Left renal pelvis (tissue), 4 donors: ENCODE results near the gene RREB1. TPM values are rescaled to one million over a fixed set of nuclear protein-coding genes. Genes with fewer than 3 reads are reported as not detected.

ENCODE experiments used
- DNase-seq, 4 donors: peaks; one replicate each; pipeline ENCODE4 v3.0.0-alpha.2; 2013; ENCODE audit warnings: low read depth in 4 of 4, low spot score in 3 of 4
- polyA plus RNA-seq, 4 donors: library from polyadenylated mRNA; unstranded; fragments of 120-200 nt; gene quantifications; one replicate each; pipeline ENCODE4 v1.2.1, GENCODE V29; 2013; ENCODE audit not compliant: insufficient read length in 4 of 4

The RREB1 gene
- polyA plus RNA-seq, 4 donors = 12.6 to 24.9 (median 21.6) TPM

DNA sequence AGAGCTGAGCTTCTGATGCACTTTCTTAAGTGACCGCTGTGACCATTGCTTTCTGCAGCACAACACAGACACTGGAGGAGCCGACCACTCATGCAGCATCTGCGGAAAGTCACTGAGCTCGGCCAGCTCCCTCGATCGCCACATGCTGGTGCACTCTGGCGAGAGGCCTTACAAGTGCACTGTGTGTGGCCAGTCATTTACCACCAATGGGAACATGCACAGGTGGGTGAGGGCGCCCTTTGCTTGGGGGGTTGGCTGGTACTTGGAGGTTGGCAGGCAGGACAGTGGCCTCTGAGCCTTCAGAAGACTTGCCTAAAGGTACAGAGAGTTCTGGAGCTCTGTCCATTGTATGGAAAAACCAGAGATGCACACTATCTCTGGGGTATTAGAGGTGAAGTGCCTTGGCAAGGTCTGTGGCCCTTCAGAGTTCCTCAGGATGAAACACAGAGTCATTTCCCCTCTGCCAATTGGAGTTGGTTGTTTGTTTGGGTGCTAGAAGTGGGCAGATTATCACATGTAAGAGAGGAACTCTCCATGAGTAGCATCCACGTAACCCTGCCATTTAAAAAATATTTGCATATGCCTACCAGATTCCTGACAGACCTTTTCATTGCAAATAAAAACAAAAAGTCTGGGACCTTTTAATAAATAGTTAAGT is 81.5 kb downstream of the RREB1 start:
- DNase-seq = no peak

GRCh38 chr6:7190791-7191190 is 83.0 kb downstream of the RREB1 start:
- DNase-seq = no peak

GRCh38 chr6:7193122-7193521 is 85.4 kb downstream of the RREB1 start:
- DNase-seq = no peak

GRCh38 chr6:7194657-7195056 is 86.9 kb downstream of the RREB1 start:
- DNase-seq = no peak

- DNase-seq = no peak
These were observed 87.7 kb downstream of the RREB1 start for GRCh38 chr6:7195339-7196018.

- no peak for DNase-seq
These were observed 88.2 kb downstream of the RREB1 start for GRCh38 chr6:7196019-7196402.

- DNase-seq = no peak
These were observed 89.0 kb downstream of the RREB1 start for GRCh38 chr6:7196685-7197283.

DNA sequence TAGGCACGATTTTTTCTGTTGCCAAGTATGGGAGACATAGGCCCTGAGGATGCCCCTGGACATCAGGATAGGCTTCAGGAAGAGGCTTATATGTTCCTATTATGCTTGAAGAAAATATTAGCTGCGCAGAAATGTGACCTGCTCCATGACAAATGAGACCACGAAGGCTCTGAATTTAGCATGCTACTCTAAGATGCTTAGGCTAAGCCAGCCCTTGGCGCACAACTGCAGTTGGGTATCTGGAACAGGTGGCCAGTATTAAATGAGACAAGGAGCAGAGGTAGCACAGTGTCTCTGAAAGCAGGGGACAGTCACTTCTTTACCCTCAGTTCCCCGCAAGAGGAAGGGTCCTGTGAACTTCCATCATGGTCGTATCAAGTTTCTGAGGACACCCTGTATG is 90.0 kb downstream of the RREB1 start:
- no peak for DNase-seq

DNA sequence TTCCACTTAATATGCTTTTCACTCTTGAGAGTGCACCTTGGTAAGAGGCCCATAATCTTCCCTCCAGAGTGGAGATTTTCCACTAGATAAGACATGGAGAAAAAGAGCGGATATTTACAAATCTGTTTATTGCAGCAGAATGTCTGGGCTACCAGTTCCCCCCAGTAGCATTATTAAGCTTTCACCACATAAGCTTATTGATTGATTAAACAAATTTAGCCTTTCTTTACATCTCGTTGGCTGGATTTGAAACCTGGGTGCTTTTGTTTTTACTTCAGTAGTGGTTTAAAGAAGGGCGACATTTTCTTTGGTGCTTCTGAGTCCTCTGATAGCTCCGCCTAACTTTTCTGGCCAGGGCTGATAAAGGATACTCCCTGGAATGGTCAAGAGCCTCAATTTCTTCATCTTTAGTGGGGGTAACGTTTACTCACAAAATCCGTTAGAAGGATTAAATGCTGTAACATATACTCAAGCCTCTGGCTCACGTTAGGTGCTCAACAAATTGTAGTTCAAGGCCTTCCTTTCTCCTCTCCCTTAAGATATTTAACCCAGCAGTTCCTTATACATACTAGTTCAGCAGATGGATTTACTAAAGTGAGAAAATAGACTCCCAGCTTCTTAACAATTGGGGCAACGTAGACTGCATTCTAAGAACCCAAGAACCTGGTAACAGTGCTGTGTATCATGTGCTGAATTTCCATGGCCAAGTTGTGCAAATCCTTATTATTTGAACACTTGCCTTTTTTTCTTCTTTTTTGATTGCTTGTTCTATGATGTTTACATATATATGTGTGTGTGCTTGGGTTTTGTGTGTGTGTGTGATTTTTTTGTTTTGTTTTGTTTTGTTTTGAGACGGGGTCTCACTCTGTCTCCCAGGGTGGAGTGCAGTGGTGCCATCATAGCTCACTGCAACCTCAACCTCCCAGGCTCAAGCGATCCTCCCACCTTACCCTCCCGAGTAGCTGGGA is 91.4 kb downstream of the RREB1 start:
- no peak for DNase-seq

DNA sequence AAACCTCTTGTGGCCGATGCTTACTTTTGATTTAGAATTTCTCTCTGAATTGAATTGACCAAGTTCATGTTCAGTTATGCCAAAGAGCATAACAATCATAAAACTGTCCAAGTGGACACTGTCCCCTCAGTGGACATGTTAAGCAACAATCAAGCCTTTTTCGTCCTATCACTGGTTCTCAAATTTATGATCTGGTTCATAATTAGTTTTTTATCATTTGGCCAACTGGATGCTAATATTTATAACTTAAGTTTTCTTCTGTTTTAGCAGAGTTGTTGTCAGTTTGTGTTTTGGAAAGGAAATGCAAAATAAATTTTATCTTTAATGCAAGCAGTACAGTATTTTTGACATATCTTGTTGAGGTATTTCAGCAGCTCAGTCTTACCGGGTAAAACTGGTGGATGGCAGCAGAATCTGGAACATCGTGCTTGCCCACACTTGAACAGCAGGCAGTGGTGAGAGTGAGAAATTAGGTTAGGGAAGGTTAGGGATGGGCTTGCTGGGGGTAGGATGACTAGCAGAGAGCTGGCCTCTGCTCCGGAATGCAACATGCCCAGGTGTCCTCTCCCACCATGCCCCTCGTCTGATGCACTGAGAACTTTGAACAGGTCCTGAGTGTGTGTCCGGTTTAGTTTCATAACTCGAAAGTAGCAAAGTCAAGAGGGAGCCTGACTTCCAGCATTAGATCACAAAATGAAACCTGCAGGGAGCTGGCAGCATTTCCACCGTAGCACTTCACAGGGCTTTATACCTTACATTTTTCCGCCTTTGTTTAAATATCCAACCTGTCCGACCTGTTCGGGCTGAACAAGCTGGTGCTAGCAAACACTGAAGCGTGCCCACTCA is 93.1 kb downstream of the RREB1 start:
- no peak for DNase-seq

GRCh38 chr6:7201444-7201731 is 93.6 kb downstream of the RREB1 start:
- DNase-seq = no peak

- DNase-seq = no peak
These were observed 94.2 kb downstream of the RREB1 start for GRCh38 chr6:7201732-7202541.

DNA sequence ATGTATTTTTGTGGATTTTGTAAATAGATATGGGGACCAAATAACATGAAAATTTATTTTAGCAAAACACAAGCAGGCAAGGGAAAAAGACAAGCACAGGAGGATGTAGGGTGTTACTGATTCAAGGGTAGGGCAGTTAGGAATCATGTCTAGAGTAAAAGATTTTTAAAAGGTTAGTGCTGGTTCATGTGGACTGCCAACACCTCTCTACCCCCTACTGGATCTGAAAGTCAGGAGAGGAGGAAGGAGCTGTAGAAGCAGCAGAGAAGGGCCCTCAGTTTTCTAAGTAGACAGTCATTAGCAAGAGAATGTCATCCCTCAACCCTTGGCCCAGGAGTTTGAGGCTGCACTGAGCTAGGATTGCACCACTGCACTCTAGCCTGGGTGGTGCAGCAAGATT is 95.2 kb downstream of the RREB1 start:
- DNase-seq = no peak

- DNase-seq = no peak
These were observed 96.2 kb downstream of the RREB1 start for GRCh38 chr6:7203939-7204338.

GRCh38 chr6:7204726-7205125 is 97.0 kb downstream of the RREB1 start:
- DNase-seq = no peak

DNA sequence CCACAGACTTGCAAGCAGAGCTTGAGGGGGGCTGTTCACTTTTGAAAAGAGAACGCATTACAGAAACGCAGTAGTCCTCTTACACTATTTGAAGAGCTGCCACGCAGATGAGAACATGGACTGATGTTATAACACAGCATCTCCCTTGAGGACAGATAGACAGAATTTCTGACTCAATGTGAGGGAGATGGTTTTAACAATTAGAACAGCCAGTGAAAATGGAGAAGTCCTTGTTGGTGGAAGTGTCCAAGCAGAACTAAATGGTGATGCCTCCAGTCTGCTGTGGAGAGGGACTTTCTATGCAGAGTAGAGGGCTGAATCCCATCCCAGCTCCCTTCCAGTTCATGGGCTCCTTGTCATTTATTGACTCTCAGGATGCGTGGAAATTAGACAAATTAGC is 100.0 kb downstream of the RREB1 start:
- DNase-seq = no peak

DNA sequence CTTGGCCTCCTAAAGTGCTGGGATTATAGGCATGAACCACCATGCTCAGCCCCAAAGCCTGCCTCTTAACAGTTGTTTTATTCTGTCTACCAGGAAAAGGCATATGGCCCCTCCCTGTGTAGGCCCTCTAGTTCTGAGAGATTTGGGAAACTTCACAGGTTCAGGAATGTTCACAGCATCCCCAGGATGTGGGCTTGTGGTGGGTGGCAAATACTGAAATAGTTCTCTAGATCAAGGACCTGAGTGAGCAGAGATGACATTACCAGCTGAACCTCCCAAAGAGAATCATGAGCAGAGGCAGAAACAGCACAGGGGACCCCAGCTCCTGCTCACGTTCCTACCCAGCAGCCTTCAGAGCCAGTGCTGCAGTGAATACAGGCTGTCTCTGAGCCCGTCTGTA is 105.7 kb downstream of the RREB1 start:
- no peak for DNase-seq

- no peak for DNase-seq
These were observed 106.7 kb downstream of the RREB1 start for GRCh38 chr6:7214468-7214867.

- DNase-seq = no peak
These were observed 107.4 kb downstream of the RREB1 start for GRCh38 chr6:7215131-7215530.
